Measurements from ENCODE around the gene DAP.

Gene DAP

DNA sequence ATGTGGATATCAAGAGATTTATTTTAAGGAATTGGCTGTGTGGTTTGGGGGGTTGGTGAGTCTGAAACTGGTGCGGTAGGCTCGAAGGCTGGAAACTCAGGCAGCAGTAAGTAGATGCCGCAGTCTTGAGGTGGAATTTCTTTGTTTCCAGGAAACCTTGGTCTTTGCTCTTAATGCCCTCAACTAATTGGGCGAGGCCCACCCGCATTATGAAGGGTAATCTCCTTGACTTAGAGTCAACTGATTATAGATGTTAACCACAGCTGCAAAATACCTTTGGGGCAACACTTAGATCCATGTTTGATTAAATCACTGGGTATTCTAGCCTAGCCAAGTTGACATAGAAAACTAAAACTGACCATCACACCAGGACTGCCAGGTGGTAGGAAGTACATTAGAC, 113.4 kb downstream of the DAP start:
- Histone ChIP-seq H3F3A (ENCODE audit: insufficient read depth) (no peaks in the 10 kb centered on the region), H3K4me2 (ENCODE audit: low read depth, low read length, poor library complexity, severe bottlenecking) (no peak overlapping the region), H3K9me3 (ENCODE audit: insufficient read depth, low read length) (no peaks in the 10 kb centered on the region), H3K36me3 (ENCODE audit: low read length) (no peaks in the 10 kb centered on the region), H3K9me2 (replicated peaks; ENCODE audit: insufficient read depth, low read length) (no peaks in the 10 kb centered on the region), H2AFZ (ENCODE audit: low read depth, low read length, severe bottlenecking) (no peak overlapping the region), H3K4me3 (ENCODE audit: insufficient read depth, low read length, poor library complexity, severe bottlenecking) (no peak overlapping the region), H3K27ac (ENCODE audit: low read depth, low read length) (no peak overlapping the region), H4K20me1 (ENCODE audit: low read depth, low read length) (no peaks in the 10 kb centered on the region), H3K9ac (ENCODE audit: low read length) (no peak overlapping the region), H3K27me3 (ENCODE audit: low read length) (no peaks in the 10 kb centered on the region), H3K79me2 (ENCODE audit: insufficient read depth, low read length) (peaks cover 25% of the 10 kb centered on the region)
- TF ChIP-seq CTCF (IDR thresholded peaks at IDR 0.05; ENCODE audit: insufficient read depth, low read length, poor library complexity, severe bottlenecking) (no peak), EZH2phosphoT487 (conservative IDR thresholded peaks at IDR 0.05; ENCODE audit: low read length) (no peak)

DNA sequence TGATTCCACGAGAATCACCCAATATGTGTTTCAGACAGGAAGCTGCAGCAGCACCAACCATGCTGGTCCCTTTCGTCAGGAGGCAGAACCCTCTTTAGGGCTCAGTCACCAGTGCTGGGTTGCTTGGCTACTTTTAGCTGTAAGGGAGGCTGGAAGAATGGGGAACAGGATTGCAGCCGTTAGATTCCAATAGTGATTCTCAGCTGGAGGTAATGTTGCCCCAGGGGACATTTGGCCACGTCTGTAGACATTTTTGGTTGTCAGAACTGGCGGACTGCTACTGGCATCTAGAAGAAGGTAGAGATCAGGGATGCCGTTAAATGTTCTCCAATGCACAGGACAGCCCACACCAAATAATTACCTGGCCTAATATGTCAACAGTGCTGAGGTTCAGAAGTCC, 115.4 kb downstream of the DAP start:
- Histone ChIP-seq H4K20me1 (ENCODE audit: low read depth, low read length) (no peaks in the 10 kb centered on the region), H2AFZ (ENCODE audit: low read depth, low read length, severe bottlenecking) (no peak overlapping the region), H3K9ac (ENCODE audit: low read length) (no peak overlapping the region), H3F3A (ENCODE audit: insufficient read depth) (no peaks in the 10 kb centered on the region), H3K4me2 (ENCODE audit: low read depth, low read length, poor library complexity, severe bottlenecking) (no peak overlapping the region), H3K27me3 (ENCODE audit: low read length) (no peaks in the 10 kb centered on the region), H3K9me3 (ENCODE audit: insufficient read depth, low read length) (no peaks in the 10 kb centered on the region), H3K36me3 (ENCODE audit: low read length) (no peaks in the 10 kb centered on the region), H3K4me3 (ENCODE audit: insufficient read depth, low read length, poor library complexity, severe bottlenecking) (no peak overlapping the region), H3K27ac (ENCODE audit: low read depth, low read length) (no peak overlapping the region), H3K9me2 (replicated peaks; ENCODE audit: insufficient read depth, low read length) (no peaks in the 10 kb centered on the region), H3K79me2 (ENCODE audit: insufficient read depth, low read length) (peaks cover 37% of the 10 kb centered on the region)
- TF ChIP-seq CTCF (IDR thresholded peaks at IDR 0.05; ENCODE audit: insufficient read depth, low read length, poor library complexity, severe bottlenecking) (no peak), EZH2phosphoT487 (conservative IDR thresholded peaks at IDR 0.05; ENCODE audit: low read length) (no peak)

DNA sequence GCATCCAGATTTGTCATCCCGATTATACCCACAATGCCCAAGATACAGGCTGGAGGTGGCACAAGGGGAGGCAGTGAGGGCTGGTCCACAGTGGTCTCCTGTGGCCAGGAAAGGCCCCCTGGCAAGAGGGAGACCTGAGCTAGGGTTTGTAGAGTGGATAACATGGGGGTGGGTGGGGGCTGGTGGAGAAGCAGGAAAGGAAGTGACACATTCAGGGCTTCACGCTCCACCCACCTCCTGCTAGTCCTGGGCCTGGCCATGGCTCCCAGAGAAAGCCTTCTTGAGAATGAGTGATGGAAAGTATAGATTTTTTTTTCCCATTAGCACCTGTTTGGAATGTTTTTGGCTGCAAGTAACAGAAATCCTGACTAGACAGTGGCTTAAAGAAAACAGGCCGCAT, 115.9 kb downstream of the DAP start:
- Histone ChIP-seq H3K9me3 (ENCODE audit: insufficient read depth, low read length) (no peaks in the 10 kb centered on the region), H3F3A (ENCODE audit: insufficient read depth) (no peaks in the 10 kb centered on the region), H3K36me3 (ENCODE audit: low read length) (no peaks in the 10 kb centered on the region; the same call in 1 of the 2 replicates), H3K4me2 (ENCODE audit: low read depth, low read length, poor library complexity, severe bottlenecking) (no peak overlapping the region), H3K9ac (ENCODE audit: low read length) (no peak overlapping the region), H2AFZ (ENCODE audit: low read depth, low read length, severe bottlenecking) (no peak overlapping the region), H3K79me2 (ENCODE audit: insufficient read depth, low read length) (peaks cover 37% of the 10 kb centered on the region), H3K27me3 (ENCODE audit: low read length) (no peaks in the 10 kb centered on the region), H3K4me3 (ENCODE audit: insufficient read depth, low read length, poor library complexity, severe bottlenecking) (no peak overlapping the region), H3K9me2 (replicated peaks; ENCODE audit: insufficient read depth, low read length) (no peaks in the 10 kb centered on the region), H4K20me1 (ENCODE audit: low read depth, low read length) (no peaks in the 10 kb centered on the region), H3K27ac (ENCODE audit: low read depth, low read length) (no peak overlapping the region)
- no peak for TF ChIP-seq CTCF (IDR thresholded peaks at IDR 0.05; ENCODE audit: insufficient read depth, low read length, poor library complexity, severe bottlenecking)
- no peak for TF ChIP-seq EZH2phosphoT487 (conservative IDR thresholded peaks at IDR 0.05; ENCODE audit: low read length)

Data from SU-DHL-6 (cell line).